Measurements from ENCODE around the gene ZFHX3. TPM values are rescaled to one million over a fixed set of nuclear protein-coding genes. Genes with fewer than 3 reads are reported as not detected.

The ZFHX3 gene
- total and polyA plus RNA-seq, 10 of the 15 experiments (the other 5 are each of a cell fraction or from before 2014, with no cell fraction given): 0.68 to 8.6 (median 2.0) TPM

DNA sequence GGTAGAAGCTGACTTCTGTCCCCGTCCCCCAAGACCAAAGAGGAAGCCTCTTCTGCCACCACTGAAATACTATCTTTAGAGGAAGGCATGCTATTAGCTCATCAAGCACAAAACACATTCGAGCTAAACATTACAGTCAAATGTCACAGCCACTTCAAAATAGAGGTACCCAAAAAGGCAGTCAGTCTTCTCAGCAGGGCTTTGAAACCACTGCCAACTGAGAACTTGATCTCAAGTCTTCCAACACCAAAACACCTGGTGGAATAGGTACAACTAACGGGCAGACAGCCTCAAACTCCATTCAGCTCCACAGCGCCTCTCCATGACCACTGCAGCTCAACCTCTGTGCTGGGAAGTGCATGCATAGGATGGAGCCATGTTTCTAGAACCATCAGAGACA is 36.0 kb downstream of the ZFHX3 start:
- POLR2A ChIA-PET: interaction anchor here (1.4 kb wide), 1 partner anchor 25 kb away, joined by 4 read pairs; no protein-coding TSS in a partner anchor

More for the DNA sequence above, 36.0 kb downstream of the ZFHX3 start:
- Histone ChIP-seq H3K79me2 (ENCODE audit: control insufficient read depth, insufficient read depth, low read length) (peaks cover 6% of the 10 kb centered on the region), H3K4me2 (ENCODE audit: control insufficient read depth, insufficient read depth) (no peak overlapping the region), H2AFZ (ENCODE audit: control insufficient read depth, low read depth, low read length) (no peak overlapping the region), H3K4me1 (ENCODE audit: control insufficient read depth, insufficient read depth, low read length) (peaks cover 14% of the 10 kb centered on the region), H3K36me3 (ENCODE audit: control insufficient read depth in 2 of 2, insufficient read depth in 2 of 2, low read length in 1 of 2) (no peaks in the 10 kb centered on the region), H3K9ac (ENCODE audit: control insufficient read depth, insufficient read depth, low read length) (no peak overlapping the region), H3K9me3 (replicated peaks; ENCODE audit: control insufficient read depth, insufficient read depth, low read length) (no peaks in the 10 kb centered on the region), H4K20me1 (ENCODE audit: control insufficient read depth, insufficient read depth) (no peaks in the 10 kb centered on the region), H3K27ac (ENCODE audit: control insufficient read depth, insufficient read depth) (no peak overlapping the region), H3K27me3 (replicated peaks in 1 of 2; ENCODE audit: control insufficient read depth in 2 of 2, insufficient read depth in 2 of 2, low read length in 1 of 2) (no peaks in the 10 kb centered on the region), H3K4me3 (no peak overlapping the region)
- CTCF ChIA-PET: interaction anchor here (0.6 to 1.2 kb wide), 6 partner anchors 9 to 882 kb away, joined by 3 to 5 read pairs (median 3); no protein-coding TSS in a partner anchor
- WGBS (ENCODE audit: insufficient coverage, insufficient replicate concordance, low lambda C conversion rate, missing lambda C conversion rate): 29% methylated on average over 4 of the region's 4 CpGs
- SMC1A ChIA-PET (ENCODE audit: uncharacterized antibody, unreplicated experiment): interaction anchor here (0.7 to 1.5 kb wide), 4 partner anchors 17 to 35 kb away, joined by 3 to 5 read pairs (median 4); no protein-coding TSS in a partner anchor
- RAD21 ChIA-PET (ENCODE audit: unreplicated experiment): interaction anchor here (0.6 to 1.6 kb wide), 4 partner anchors 15 to 615 kb away, joined by 3 to 6 read pairs (median 4); no protein-coding TSS in a partner anchor
- in situ Hi-C loops (cut with MboI) (no loop called here), intact Hi-C loops (cut with micrococcal nuclease; ENCODE audit: unreplicated experiment) (no loop called here)
- ATAC-seq (no peak), DNase-seq (ENCODE audit: low read depth, low spot score) (no peak), FAIRE-seq (peak; percentile 65)
- TF ChIP-seq MAX (IDR thresholded peaks at IDR 0.05; ENCODE audit: low read depth, low read length) (no peak), NBN (IDR thresholded peaks at IDR 0.05) (no peak), NR2F1 (conservative IDR thresholded peaks at IDR 0.05) (no peak), CHD2 (IDR thresholded peaks at IDR 0.05; ENCODE audit: borderline replicate concordance, low read depth, low read length) (no peak), SREBF1 (IDR thresholded peaks at IDR 0.05; ENCODE audit: low read length) (no peak), STAT3 (IDR thresholded peaks at IDR 0.05; ENCODE audit: low read depth, low read length) (no peak), PAX5 (IDR thresholded peaks at IDR 0.05; ENCODE audit: borderline replicate concordance, low read depth, low read length) (no peak), TCF7 (IDR thresholded peaks at IDR 0.05; ENCODE audit: borderline replicate concordance) (no peak), RELA (IDR thresholded peaks at IDR 0.05; ENCODE audit: borderline replicate concordance, partially characterized antibody) (no peak), REST (IDR thresholded peaks at IDR 0.05; ENCODE audit: low read depth, low read length) (no peak), PML (IDR thresholded peaks at IDR 0.05; ENCODE audit: low read length) (no peak), PBX3 (IDR thresholded peaks at IDR 0.05; ENCODE audit: insufficient replicate concordance, low read depth, low read length) (no peak), JUND (IDR thresholded peaks at IDR 0.05; ENCODE audit: low read depth, low read length) (no peak), ZNF217 (IDR thresholded peaks at IDR 0.05) (no peak)
- TF ChIP-seq, protein P1, sequence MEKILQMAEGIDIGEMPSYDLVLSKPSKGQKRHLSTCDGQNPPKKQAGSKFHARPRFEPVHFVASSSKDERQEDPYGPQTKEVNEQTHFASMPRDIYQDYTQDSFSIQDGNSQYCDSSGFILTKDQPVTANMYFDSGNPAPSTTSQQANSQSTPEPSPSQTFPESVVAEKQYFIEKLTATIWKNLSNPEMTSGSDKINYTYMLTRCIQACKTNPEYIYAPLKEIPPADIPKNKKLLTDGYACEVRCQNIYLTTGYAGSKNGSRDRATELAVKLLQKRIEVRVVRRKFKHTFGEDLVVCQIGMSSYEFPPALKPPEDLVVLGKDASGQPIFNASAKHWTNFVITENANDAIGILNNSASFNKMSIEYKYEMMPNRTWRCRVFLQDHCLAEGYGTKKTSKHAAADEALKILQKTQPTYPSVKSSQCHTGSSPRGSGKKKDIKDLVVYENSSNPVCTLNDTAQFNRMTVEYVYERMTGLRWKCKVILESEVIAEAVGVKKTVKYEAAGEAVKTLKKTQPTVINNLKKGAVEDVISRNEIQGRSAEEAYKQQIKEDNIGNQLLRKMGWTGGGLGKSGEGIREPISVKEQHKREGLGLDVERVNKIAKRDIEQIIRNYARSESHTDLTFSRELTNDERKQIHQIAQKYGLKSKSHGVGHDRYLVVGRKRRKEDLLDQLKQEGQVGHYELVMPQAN (conservative IDR thresholded peaks at IDR 0.05): no peak
- BruUV-seq (replicated peaks): no TSS peak
